NCI-H146 (cell line): ENCODE measurements around the gene TJP3.
A peak's percentile ranks its signal among the peaks of the same experiment; 100 is the strongest.

ENCODE experiments used
- DNase-seq: peaks from one replicate; lab custom pipeline; 2025; lab: John Stamatoyannopoulos, UW

TJP3 gene

DNA sequence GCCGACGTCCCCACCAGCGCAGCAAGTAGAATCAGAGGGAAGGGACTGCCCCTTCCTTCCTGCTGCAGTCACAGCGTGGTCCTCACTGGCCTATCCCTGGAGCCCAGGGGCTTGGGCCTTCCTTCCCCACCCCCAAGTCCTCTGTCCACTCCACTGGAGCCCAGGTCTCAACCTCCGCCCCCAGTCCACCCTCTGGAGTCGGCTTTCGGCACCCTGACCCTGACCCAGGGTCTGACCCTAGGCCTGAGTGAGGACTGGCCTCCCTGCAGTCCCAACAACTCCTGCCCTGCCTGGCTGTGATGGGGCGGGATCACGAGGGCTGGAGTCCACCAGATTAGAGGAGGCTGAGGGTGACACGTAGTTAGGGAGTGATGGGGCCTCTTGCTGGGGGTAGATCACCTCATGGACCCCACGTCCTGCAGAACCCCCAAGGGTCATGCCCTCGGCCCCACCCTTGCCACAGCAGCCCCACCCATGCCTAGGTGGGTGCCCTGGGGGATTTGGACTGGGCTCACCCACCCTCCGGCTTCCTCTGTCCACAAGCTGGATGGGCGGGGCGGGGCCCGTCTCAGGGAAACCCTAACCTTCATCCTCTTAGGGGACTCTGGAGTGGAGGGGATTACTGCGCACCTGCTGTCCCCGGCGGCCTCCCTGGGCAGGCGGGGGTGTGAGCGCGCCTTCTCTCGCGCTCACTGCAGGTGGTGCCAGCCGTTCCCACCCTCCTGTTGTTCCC lies 60.0 kb downstream of the TJP3 start:
- DNase-seq: no peak

DNA sequence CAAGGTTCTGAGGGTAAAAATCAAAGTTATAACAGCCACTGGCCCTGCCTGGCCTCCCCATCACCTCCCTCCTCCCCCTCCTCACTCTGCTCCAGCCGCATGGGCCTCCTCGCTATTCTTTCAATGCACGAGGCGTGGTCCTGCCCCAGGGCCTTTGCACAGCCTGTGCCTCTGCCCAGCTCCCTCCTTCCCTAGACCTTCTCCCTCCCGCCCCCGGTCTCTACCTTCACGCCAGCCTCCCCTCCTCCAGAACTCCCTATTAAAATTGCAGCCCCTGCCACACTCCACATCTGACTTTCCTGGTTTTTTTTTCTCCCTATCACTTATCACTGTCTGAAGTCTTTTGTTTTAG lies 60.5 kb downstream of the TJP3 start:
- DNase-seq: no peak

DNA sequence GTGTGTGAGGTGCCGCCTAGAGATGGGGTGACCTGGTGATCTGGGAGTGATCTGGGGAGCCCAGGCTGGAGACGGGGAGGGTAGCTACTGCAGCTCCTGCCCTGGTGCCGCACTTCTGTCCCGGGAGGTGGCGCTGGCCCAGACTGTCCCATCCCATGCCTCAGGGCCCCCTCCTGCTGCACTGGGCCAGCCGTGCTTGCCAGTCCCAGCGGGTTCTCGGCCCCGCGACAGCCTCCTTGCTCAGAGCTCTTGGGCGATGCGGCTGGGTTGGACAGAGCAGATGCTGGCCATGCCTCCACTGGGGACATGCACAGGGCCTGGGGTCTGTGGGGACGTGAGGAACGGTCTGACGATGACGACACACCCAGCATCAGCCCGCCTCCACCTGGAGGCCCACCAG lies 61.3 kb downstream of the TJP3 start:
- no peak for DNase-seq

DNA sequence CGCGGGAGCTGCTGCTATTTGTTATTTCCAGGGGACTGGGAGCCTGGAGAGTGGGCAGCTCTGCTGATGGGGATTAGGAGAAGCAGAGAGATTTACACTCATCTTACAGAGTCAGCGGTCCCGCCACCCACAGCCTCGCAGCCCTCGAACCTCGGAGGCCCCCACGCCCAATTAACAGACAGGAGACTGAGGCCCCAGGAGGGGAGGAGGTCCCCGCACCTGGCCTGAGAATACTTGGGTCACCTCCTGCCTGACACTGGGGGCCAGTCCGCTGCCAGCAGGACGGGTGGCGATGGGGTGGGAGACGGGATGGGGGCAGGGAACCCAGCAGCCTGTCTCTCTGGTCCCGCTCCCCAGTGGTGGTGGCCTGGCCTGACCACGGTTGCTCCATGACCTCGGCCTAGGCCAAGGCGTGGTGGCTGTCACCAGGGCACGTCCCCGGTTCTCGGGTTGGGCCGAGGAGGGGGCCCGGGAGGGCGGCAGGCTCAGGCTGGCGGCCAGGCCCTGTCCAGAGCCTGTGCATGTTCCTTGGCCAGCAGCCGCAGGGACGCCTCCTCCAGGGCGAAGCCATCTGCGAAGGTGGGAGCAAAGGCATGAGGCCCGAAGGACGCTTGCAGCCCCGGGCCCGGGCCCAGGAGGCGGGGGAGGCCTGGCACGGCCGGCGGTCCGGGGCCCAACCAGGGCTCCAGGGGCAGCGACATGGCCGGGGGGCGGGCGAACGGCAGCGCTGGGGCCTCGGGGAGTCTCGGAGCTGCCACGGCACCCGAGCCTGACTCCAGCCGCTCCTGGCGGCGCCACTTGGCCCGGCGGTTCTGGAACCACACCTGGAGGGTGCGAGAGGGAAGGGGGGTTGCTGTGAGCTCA lies 62.2 kb downstream of the TJP3 start:
- DNase-seq: no peak

DNA sequence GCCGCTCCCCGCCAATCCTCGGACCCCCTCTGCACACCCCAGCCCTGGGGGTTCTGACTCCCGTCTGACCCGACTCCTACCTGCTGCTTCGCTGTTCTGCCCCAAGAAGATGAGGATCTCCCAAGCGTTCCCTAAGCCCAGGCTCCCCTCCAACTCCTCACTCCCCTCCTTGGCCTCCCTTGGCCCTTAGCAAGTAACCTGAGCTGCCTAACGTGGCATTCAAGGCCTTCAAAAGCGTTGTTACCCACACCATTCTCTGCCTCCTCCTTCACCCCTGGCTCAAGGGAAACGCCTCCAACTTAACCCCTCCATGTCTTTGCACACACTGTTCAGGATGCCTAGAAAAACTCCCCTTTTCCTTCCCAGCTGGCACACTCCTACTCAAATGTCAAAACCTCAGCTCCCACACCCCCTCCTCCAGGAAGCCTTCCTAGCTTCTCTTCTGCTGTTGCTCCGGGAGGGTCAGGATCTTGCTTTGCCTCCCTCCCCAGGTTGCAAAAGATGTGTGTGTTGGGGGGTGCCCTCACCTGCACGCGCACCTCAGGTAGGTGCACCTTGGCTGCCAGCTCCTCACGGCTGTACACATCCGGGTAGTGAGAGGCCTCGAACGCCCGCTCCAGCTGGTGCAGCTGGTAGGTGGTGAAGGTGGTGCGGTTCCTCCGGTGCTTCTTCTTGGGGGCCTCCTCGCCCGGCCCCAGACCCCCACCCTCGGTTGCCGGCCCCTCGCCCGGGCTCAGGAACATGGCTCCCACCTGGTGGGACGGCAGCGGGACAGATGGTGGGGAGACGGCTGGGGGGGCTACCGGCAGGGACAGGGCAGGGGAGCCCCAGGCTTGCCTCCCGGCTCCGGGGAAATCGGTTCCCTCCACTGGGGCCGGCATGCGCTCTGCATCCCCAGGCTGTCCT lies 63.1 kb downstream of the TJP3 start:
- no peak for DNase-seq

DNA sequence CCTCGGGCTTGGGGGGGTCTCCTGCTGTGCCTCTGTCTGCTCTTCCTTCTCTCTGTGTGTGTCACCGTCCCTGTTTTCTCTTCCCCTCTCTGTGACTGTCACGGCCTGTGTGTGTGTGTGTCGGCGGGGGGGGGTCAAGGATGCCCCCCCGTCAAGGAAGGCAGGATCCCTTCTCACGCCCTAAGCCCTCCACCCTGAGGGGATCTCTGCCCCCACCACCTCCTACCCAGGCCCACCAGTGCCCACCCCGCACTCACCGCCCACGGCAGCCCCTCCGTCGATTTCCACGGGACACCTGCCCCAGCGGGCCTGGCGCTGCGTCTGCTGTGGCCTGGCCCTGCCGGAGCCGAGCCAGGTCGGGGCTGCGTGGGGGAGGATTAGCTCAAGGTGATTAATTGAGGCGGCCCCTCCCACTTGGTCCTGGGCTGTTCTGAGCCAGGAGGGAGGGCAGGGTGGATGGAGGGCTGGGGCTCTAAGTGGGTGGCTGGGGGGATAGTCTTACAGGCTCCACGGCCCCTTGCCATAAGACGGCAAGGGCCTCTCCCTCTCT lies 63.8 kb downstream of the TJP3 start, which contains the start of gene RAX2:
Gene RAX2, minus strand, starts transcription at position 323 of the 550 bp plus-strand sequence. CDS start 486 bp downstream, outside the sequence.
- DNase-seq: no peak

DNA sequence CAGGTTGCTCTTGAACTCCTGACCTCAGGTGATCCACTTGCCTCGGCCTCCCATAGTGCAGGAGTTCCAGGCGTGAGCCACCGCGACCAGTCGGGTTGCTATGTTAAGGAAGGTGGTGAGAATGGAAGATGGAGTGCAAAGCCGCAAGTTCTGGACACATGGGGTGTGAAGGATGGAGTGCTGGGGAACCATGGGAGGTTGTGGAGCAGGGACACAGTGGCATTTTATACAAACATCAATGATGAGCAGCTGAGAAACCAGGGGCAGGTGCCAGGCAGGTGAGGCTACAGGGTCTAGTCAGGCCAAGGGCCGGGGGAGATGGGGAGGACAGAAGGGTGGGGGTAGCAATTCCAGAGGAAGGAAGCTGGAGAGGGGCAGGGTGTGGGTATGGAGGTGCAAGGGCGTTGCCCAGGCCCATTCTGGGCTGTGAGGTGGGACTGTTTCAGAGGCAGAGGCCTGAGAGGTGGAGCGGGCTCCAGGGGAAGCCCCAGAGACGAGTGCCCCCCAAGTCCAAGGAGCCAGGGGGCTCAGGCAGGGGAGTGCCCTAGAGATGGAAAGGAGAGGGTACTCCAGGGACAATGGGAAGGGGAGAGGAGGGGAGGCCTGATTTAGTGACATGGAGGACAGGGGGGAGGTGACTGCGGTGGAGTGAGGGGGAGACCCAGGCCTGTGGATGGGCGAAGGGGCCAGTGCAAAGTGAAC lies 65.8 kb downstream of the TJP3 start:
- no peak for DNase-seq

DNA sequence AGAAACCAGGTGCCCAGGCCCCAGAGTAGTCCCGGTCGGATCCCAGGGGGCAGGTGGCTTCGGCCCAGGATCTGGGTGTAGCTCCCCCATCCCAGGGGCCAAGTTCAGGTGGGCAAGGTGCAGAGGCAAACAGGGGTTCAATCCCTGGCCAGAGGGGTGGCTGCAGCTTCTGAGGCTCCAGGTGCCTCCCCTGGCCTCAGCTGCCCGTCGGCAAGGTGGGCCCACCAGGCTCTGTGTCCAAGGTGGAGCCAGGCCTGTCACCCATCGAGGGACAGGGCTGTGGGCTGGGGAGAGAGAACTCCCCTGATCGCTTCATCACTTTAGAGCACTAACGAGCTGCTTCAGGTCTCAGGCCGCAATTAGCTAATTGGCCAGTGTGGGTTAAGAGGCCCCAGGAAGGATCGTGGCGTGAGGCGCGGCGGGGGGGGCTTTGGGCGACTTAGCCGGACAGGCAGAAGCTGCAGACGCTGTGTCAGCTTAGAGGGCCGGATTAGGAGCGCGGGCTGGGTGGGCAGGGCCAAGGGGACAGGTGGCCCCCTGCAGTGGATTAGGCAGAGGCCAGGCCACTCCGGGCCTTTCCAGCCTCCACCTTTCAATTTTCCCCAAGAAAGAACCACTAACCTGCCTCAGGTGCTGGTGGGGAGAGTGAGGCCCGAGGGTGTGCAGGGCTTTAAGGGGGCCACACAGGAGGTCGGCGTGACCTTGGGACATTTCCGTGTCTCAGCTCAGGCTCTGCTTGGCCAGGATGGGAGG lies 66.6 kb downstream of the TJP3 start:
- DNase-seq: peak; percentile 34

DNA sequence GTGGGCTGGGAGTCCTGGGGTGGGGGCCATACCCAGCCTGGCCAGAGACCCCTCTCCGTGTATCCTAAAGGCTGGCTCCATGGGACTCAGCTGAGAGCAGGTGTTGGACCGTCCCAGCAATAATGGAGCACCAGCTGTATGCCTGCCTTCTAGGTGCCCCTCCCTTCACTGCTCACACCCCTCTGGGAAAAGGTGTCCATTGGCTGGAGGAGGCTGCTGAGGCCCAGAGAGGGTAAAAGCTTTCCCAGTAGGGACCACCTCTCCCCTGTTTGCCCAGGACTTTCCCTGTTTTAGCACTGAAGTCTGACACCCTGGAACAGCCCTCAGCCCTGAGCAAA lies 67.2 kb downstream of the TJP3 start:
- DNase-seq: no peak

DNA sequence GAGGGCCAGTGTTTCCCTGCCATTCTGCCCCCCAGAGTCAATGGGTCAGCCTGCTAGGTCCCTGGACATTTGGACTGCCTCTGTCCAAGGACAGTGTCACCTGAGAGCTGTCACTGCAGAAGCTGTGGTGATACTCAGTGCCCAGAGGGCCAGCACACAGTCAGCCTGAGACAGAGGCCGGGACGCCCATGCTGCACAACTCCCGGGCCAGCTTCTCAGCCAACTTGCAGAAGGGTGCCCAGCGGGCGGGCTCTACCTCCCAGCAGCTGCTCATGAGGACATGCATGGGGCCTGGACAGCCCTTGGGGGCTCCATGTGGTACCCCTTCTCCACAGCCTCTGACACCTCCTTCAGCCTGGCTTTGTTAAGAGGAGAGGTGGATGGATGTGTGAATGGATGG lies 67.6 kb downstream of the TJP3 start:
- no peak for DNase-seq

DNA sequence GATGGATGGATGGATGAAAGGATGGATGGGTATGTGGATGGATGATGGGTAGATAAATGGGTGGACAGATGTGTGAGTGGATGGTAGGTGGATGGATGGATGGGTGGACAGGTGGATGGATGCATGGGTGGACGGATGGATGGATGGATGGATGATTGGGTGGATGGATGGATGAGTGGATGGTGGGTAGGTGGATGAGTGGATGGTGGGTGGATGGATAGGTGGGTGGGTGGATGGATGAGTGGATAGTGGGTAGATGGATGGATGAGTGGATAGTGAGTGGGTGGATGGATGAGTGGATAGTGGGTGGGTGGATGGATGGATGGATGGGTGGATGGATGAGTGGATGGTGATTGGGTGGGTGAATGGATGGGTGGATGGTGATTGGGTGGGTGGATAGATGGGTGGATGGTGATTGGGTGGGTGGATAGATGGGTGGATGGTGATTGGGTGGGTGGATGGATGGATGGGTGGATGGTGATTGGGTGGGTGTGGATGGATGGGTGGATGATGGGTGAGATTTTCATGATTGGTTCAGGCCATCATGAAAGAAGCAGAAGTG lies 68.4 kb downstream of the TJP3 start:
- no peak for DNase-seq

DNA sequence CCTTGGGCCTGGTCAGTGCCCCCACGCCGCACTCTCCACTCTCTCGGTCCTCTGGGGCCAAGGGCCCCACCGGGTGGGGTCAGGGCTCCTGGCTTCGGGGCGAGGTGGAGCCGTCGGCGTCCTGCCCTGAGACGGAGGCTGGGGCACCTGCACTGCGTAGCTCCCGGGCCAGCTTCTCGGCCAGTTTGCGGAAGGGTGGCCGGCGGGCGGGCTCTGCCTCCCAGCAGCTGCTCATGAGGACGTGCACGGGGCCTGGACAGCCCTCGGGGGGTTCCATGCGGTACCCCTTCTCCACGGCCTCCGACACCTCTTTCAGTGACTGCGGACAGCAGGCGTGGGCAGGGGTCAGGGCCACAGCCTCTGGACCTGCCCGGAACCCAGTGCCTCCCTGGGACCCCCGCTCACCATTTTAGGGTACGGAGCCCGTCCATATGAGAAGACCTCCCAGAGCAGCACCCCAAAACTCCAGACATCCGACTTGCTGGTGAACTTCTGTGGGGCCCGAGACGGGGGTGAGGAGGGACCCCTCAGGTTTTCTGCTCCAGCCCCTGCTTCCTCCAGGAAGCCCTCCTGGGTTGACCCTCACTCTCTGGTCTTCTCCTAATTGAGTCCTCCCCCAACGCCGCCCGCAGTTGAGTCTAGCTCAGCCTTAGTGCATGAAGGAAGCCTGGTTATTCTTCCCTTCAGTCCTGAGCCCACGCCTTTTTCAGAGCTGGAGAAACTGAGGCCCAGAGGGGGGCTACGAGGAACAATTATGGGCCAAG lies 70.1 kb downstream of the TJP3 start:
- DNase-seq: no peak

DNA sequence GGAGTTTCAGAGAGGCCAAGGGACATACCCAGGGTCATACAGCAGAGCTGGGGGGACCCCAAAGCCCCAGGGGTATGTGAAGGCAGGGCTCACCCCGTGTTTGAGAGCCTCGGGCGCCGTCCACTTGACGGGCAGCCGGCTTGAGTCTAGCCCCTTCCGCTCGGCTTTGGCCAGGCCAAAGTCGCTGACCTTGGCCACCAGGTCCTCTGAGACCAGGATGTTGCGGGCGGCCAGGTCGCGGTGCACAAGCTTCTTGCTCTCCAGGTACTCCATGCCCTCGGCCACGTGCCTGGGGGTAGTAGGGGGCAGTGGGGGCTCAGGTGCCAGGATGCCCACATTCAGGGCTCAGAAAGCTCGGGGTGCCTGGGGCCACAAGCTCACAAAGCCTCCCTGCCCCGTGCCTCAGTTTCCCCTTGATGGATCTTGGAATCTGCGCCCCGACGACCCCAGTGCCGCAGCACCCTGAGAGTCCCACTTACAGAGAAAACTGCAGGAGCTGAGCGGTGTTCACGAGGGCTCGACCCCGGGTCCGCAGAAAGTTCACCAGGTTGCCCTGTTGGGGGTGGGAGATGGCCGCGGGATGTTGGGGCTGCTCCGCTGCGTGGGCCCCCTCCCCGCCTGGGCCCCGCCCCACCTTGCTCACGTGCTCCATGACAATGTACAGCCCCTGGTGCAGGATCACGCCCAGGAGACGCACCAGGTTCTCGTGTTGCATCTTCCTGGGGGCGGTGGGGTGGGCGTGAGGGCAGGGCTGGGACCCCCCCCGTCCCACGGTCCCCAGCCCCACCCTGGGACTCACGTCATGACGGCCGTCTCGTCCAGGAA lies 70.9 kb downstream of the TJP3 start:
- peak; percentile 18 for DNase-seq

DNA sequence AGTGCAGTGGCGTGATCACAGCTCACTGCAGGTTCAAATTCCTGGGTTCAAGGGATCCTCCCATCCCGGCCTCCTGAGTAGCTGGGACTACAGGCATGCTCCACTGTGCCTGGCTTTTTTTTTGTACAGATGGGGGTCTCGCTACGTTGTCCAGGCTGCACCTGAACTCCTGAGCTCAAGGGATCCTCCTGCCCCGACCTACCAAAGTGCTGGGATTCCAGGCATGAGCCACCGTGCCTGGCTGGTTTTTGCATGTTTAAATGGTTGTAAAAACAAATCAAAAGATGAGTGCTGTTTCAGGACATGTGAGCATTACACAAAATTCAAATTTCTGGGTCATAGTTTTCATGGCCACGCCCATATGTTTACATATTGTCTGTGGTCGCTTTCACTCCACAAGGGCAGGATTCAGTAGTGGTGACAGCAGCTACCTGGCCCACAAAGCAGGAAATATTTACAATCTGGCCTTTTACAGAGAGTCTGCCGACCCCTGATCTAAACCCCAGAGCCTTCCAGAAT lies 72.7 kb downstream of the TJP3 start:
- DNase-seq: no peak

DNA sequence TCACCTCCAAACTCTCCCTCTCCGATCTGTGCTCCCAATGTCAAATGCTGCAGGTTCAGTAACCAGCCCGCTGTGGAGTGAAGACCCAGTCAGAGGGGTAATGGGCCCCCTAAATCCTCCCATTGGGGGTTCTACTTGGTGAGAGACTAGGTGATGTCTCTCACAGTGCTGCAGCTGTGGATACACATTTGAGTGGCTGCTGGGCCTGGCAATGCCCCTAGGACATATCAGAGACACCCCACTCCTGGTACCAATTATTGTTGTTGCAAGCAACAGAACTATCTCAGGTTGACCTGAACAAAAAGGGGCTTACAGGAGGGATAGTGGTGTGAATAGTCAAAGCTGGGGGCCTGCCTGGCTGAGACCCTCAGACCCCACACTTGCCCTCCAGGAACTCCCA lies 73.4 kb downstream of the TJP3 start:
- DNase-seq: no peak

DNA sequence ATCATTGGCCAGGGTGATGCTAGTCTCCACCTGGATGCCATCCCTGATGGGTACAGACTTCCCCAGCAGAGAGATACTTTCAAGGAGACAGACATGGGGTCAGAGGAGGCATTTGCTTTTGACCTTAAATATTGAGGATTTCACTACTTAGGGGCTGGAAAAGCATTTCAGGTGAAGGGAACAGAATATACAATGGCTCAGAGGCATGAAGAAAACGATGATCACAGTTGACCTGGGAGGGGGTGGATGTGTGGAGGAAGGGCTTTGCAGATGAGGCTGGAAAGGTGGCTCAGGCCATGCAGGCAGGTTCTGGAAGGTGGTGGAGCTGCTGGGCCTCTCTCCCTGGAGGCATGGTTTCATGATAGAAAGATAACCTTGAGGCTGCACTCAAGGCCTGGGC lies 74.1 kb downstream of the TJP3 start:
- no peak for DNase-seq

DNA sequence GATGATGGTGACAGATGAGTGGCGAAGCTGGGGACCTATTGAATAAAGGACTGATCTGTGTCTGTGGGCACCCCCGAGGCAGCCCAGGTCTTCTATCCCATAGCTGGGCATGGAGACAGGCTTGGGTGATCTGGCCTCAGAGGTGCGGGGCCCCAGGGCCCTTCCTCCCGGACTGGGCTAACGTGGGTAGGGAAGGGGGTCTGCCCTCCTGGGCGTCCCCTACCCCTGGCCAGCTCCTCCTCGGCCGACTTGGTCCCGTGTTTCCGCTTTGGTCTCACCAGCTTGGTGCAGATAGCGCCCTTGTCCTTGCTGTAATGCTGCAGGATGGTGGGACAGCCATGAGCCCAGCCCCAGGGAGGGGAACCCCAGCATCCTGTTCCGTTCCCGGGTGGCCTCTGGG lies 74.7 kb downstream of the TJP3 start:
- DNase-seq: no peak
